ENCODE data around the gene PI4K2A.
"Not testable (repeated sequence)": the region's sequence is repeated elsewhere in the genome, so short reads cannot be mapped to it uniquely, and the experiment has no call there.

PI4K2A gene

GRCh38 chr10:97644936-97645335 lies 4.5 kb downstream of the PI4K2A start:
- no peak for ATAC-seq
- H3K4me3 Mint-ChIP-seq: no peak overlapping the region
- H3K9me3 Mint-ChIP-seq: no peaks in the 10 kb centered on the region
- H3K36me3 Mint-ChIP-seq: peaks cover 21% of the 10 kb centered on the region
- H3K27me3 Mint-ChIP-seq: no peaks in the 10 kb centered on the region
- H3K4me1 Mint-ChIP-seq: peaks cover 47% of the 10 kb centered on the region
- H3K27ac Mint-ChIP-seq: peak overlapping the region; percentile 16

GRCh38 chr10:97647556-97647955 lies 7.1 kb downstream of the PI4K2A start:
- H3K27me3 Mint-ChIP-seq: no peaks in the 10 kb centered on the region
- H3K27ac Mint-ChIP-seq: peak overlapping the region; percentile 94
- H3K4me1 Mint-ChIP-seq: peaks cover 32% of the 10 kb centered on the region
- no peaks in the 10 kb centered on the region for H3K9me3 Mint-ChIP-seq
- H3K4me3 Mint-ChIP-seq: no peak overlapping the region
- peaks cover 20% of the 10 kb centered on the region for H3K36me3 Mint-ChIP-seq
- ATAC-seq: no peak

- no peaks in the 10 kb centered on the region for H3K9me3 Mint-ChIP-seq
- H3K4me3 Mint-ChIP-seq: peak overlapping the region; percentile 61
- H3K36me3 Mint-ChIP-seq: peaks cover 23% of the 10 kb centered on the region
- H3K27ac Mint-ChIP-seq: peak overlapping the region; percentile 94
- peak; percentile 99 for ATAC-seq
- H3K4me1 Mint-ChIP-seq: peaks cover 20% of the 10 kb centered on the region
- no peaks in the 10 kb centered on the region for H3K27me3 Mint-ChIP-seq
Observed at GRCh38 chr10:97648562-97649404, 8.3 kb downstream of the PI4K2A start.

GRCh38 chr10:97649405-97649750 lies 8.9 kb downstream of the PI4K2A start:
- peaks cover 27% of the 10 kb centered on the region for H3K36me3 Mint-ChIP-seq
- H3K9me3 Mint-ChIP-seq, H3K27me3 Mint-ChIP-seq, ATAC-seq, H3K4me3 Mint-ChIP-seq: not testable (repeated sequence)
- peak overlapping the region; percentile 94 for H3K27ac Mint-ChIP-seq
- H3K4me1 Mint-ChIP-seq: peaks cover 20% of the 10 kb centered on the region

- ATAC-seq: no peak
- H3K27ac Mint-ChIP-seq: peak overlapping the region; percentile 94
- peaks cover 18% of the 10 kb centered on the region for H3K36me3 Mint-ChIP-seq
- H3K27me3 Mint-ChIP-seq: no peaks in the 10 kb centered on the region
- no peak overlapping the region for H3K4me3 Mint-ChIP-seq
- H3K4me1 Mint-ChIP-seq: peaks cover 20% of the 10 kb centered on the region
- H3K9me3 Mint-ChIP-seq: no peaks in the 10 kb centered on the region
Observed at GRCh38 chr10:97650726-97651125, 10.3 kb downstream of the PI4K2A start.

- no peak for ATAC-seq
- Mint-ChIP-seq H3K36me3 (peaks cover 20% of the 10 kb centered on the region), H3K27ac (no peak overlapping the region)
Observed at GRCh38 chr10:97651773-97652172, 11.3 kb downstream of the PI4K2A start.

GRCh38 chr10:97656777-97657176 lies 16.3 kb downstream of the PI4K2A start:
- no peaks in the 10 kb centered on the region for H3K4me1 Mint-ChIP-seq
- peaks cover 51% of the 10 kb centered on the region for H3K36me3 Mint-ChIP-seq
- H3K9me3 Mint-ChIP-seq: no peaks in the 10 kb centered on the region
- H3K4me3 Mint-ChIP-seq: no peak overlapping the region
- H3K27me3 Mint-ChIP-seq: no peaks in the 10 kb centered on the region
- no peak overlapping the region for H3K27ac Mint-ChIP-seq
- no peak for ATAC-seq

More at GRCh38 chr10:97651773-97652172, 11.3 kb downstream of the PI4K2A start:
- peaks cover 20% of the 10 kb centered on the region for H3K4me1 Mint-ChIP-seq
- no peaks in the 10 kb centered on the region for H3K9me3 Mint-ChIP-seq
- H3K4me3 Mint-ChIP-seq: no peak overlapping the region
- no peaks in the 10 kb centered on the region for H3K27me3 Mint-ChIP-seq

- H3K9me3 Mint-ChIP-seq: no peaks in the 10 kb centered on the region
- peaks cover 57% of the 10 kb centered on the region for H3K36me3 Mint-ChIP-seq
- no peaks in the 10 kb centered on the region for H3K4me1 Mint-ChIP-seq
- ATAC-seq: no peak
- H3K27ac Mint-ChIP-seq: no peak overlapping the region
- H3K27me3 Mint-ChIP-seq: no peaks in the 10 kb centered on the region
- no peak overlapping the region for H3K4me3 Mint-ChIP-seq
Observed at GRCh38 chr10:97659589-97659988, 19.1 kb downstream of the PI4K2A start.

GRCh38 chr10:97664282-97664850 lies 23.9 kb downstream of the PI4K2A start:
- H3K27me3 Mint-ChIP-seq: no peaks in the 10 kb centered on the region
- H3K36me3 Mint-ChIP-seq: peaks cover 50% of the 10 kb centered on the region

GRCh38 chr10:97666992-97667391 lies 26.5 kb downstream of the PI4K2A start:
- peaks cover 5% of the 10 kb centered on the region for H3K4me1 Mint-ChIP-seq
- no peaks in the 10 kb centered on the region for H3K27me3 Mint-ChIP-seq
- H3K27ac Mint-ChIP-seq: no peak overlapping the region
- no peaks in the 10 kb centered on the region for H3K9me3 Mint-ChIP-seq
- no peak for ATAC-seq
- H3K4me3 Mint-ChIP-seq: no peak overlapping the region
- peaks cover 53% of the 10 kb centered on the region for H3K36me3 Mint-ChIP-seq

More at GRCh38 chr10:97664282-97664850, 23.9 kb downstream of the PI4K2A start:
- no peaks in the 10 kb centered on the region for H3K9me3 Mint-ChIP-seq
- peaks cover 5% of the 10 kb centered on the region for H3K4me1 Mint-ChIP-seq
- no peak for ATAC-seq
- no peak overlapping the region for H3K4me3 Mint-ChIP-seq
- H3K27ac Mint-ChIP-seq: no peak overlapping the region

- peaks cover 49% of the 10 kb centered on the region for H3K36me3 Mint-ChIP-seq
- no peaks in the 10 kb centered on the region for H3K27me3 Mint-ChIP-seq
- H3K9me3 Mint-ChIP-seq: no peaks in the 10 kb centered on the region
- no peak for ATAC-seq
- no peak overlapping the region for H3K27ac Mint-ChIP-seq
- H3K4me1 Mint-ChIP-seq: peaks cover 5% of the 10 kb centered on the region
- H3K4me3 Mint-ChIP-seq: no peak overlapping the region
Observed at GRCh38 chr10:97667463-97667862, 27.0 kb downstream of the PI4K2A start.

GRCh38 chr10:97669571-97669970 lies 29.1 kb downstream of the PI4K2A start:
- Mint-ChIP-seq H3K27me3 (no peaks in the 10 kb centered on the region), H3K4me3 (no peak overlapping the region), H3K4me1 (peaks cover 5% of the 10 kb centered on the region), H3K36me3 (peaks cover 45% of the 10 kb centered on the region), H3K9me3 (no peaks in the 10 kb centered on the region), H3K27ac (no peak overlapping the region)
- no peak for ATAC-seq

- H3K27ac Mint-ChIP-seq: peak overlapping the region; percentile 30
- no peak for ATAC-seq
- no peaks in the 10 kb centered on the region for H3K9me3 Mint-ChIP-seq
- no peak overlapping the region for H3K4me3 Mint-ChIP-seq
- peaks cover 12% of the 10 kb centered on the region for H3K4me1 Mint-ChIP-seq
- peaks cover 32% of the 10 kb centered on the region for H3K36me3 Mint-ChIP-seq
- no peaks in the 10 kb centered on the region for H3K27me3 Mint-ChIP-seq
Observed at GRCh38 chr10:97673736-97674525, 33.5 kb downstream of the PI4K2A start.

- H3K27me3 Mint-ChIP-seq: no peaks in the 10 kb centered on the region
- no peak overlapping the region for H3K27ac Mint-ChIP-seq
- no peaks in the 10 kb centered on the region for H3K9me3 Mint-ChIP-seq
- H3K4me3 Mint-ChIP-seq: no peak overlapping the region
- peaks cover 32% of the 10 kb centered on the region for H3K36me3 Mint-ChIP-seq
- ATAC-seq: no peak
- H3K4me1 Mint-ChIP-seq: peaks cover 12% of the 10 kb centered on the region
Observed at GRCh38 chr10:97675222-97675621, 34.8 kb downstream of the PI4K2A start.

GRCh38 chr10:97676770-97677581 lies 36.5 kb downstream of the PI4K2A start:
- peaks cover 12% of the 10 kb centered on the region for H3K4me1 Mint-ChIP-seq
- H3K36me3 Mint-ChIP-seq: peaks cover 19% of the 10 kb centered on the region
- no peaks in the 10 kb centered on the region for H3K9me3 Mint-ChIP-seq
- H3K4me3 Mint-ChIP-seq: no peak overlapping the region
- H3K27me3 Mint-ChIP-seq: no peaks in the 10 kb centered on the region
- ATAC-seq: peak; percentile 80
- H3K27ac Mint-ChIP-seq: peak overlapping the region; percentile 43

All from stimulated activated memory B cell treated with anti-CD40 and anti-IgM and Interleukin-4, amounts not matched to agents 10 μg/mL and 1 μg/mL and 100 μg/mL, for 72 hours (primary cell).